Neural progenitor cell (in vitro differentiated cells): ENCODE results near the gene LRRC36.

Experiments
- CTCF ChIP-seq: fragments of 200-600 bp; sonication (generic); IDR thresholded peaks from 2 replicates; pipeline ENCODE4 v1.5.1; 2017; ENCODE audit warnings: antibody characterized with exemption, mild to moderate bottlenecking
- EZH2 ChIP-seq: fragments of 200-600 bp; sonication (generic); IDR thresholded peaks from 2 replicates; pipeline ENCODE4 v1.6.1; 2017; ENCODE audit warnings: antibody characterized with exemption, mild to moderate bottlenecking, moderate library complexity
- EZH2phosphoT487 ChIP-seq: fragments of 200-600 bp; sonication (generic); IDR thresholded peaks from 2 replicates; pipeline ENCODE4 v1.6.1; 2017; ENCODE audit warnings: antibody characterized with exemption

- no peak for TF ChIP-seq EZH2
- no peak for TF ChIP-seq CTCF
- no peak for TF ChIP-seq EZH2phosphoT487
These were observed 25.4 kb upstream of the LRRC36 start for GRCh38 chr16:67301080-67301782.
